Brain microvascular endothelial cell (primary cell): ENCODE measurements around the gene MYL5.
A peak's percentile ranks its signal among the peaks of the same experiment; 100 is the strongest.

ENCODE experiments used
- DNase-seq: peaks from one replicate; pipeline ENCODE4 v3.0.0-alpha.2; 2020
- H3K27ac ChIP-seq: fragments of 250-450 bp; sonication (Bioruptor Pico); 2 replicates; pipeline ENCODE4 v1.5.1; 2020; ENCODE audit warnings: mild to moderate bottlenecking, moderate library complexity
- H3K27me3 ChIP-seq: fragments of 250-450 bp; sonication (Bioruptor Pico); replicated peaks from 2 replicates; pipeline ENCODE4 v1.5.1; 2020; ENCODE audit warnings: mild to moderate bottlenecking
- H3K36me3 ChIP-seq: fragments of 250-450 bp; sonication (Bioruptor Pico); replicated peaks from 2 replicates; pipeline ENCODE4 v1.5.1; 2020; ENCODE audit warnings: mild to moderate bottlenecking
- H3K4me3 ChIP-seq: 2 replicates; pipeline ENCODE4 v1.5.1; 2011; ENCODE audit warnings: low read depth, mild to moderate bottlenecking, control low read depth, low read length, moderate library complexity
- CTCF ChIP-seq: IDR thresholded peaks from 2 replicates; pipeline ENCODE4 v1.5.1; 2011; ENCODE audit warnings: low read depth, mild to moderate bottlenecking, moderate library complexity, low read length, control low read depth, inconsistent platforms; ENCODE audit errors: missing control alignments
- in situ Hi-C: cut with HindIII; loops from 2 replicates; pipeline ENCODE4 v1.10.0; 2017; ENCODE audit warnings: low sequenced_read_pairs, low pct_ligation_motif_present

The MYL5 gene

GRCh38 chr4:680928-681645, 6.7 kb downstream of the MYL5 start:
- Histone ChIP-seq H3K4me3 (peak overlapping the region; percentile 42), H3K27ac (no peak overlapping the region), H3K27me3 (no peaks in the 10 kb centered on the region), H3K36me3 (no peaks in the 10 kb centered on the region)
- no peak for DNase-seq
- TF ChIP-seq CTCF: no peak
- in situ Hi-C loops: no loop called here

- no peak for DNase-seq
- in situ Hi-C loops: no loop called here
- Histone ChIP-seq H3K27me3 (no peaks in the 10 kb centered on the region), H3K4me3 (no peak overlapping the region), H3K36me3 (no peaks in the 10 kb centered on the region), H3K27ac (no peak overlapping the region)
- no peak for TF ChIP-seq CTCF
These were observed 7.6 kb downstream of the MYL5 start for GRCh38 chr4:681736-682451.

GRCh38 chr4:682490-683172, 8.3 kb downstream of the MYL5 start:
- no peaks in the 10 kb centered on the region for H3K27me3 ChIP-seq
- no peak overlapping the region for H3K4me3 ChIP-seq
- H3K36me3 ChIP-seq: no peaks in the 10 kb centered on the region
- in situ Hi-C loops: no loop called here
- DNase-seq: no peak
- H3K27ac ChIP-seq: no peak overlapping the region
- TF ChIP-seq CTCF: no peak

GRCh38 chr4:683247-683897, 9.0 kb downstream of the MYL5 start:
- in situ Hi-C loops: no loop called here
- no peaks in the 10 kb centered on the region for H3K36me3 ChIP-seq
- no peak overlapping the region for H3K4me3 ChIP-seq
- H3K27ac ChIP-seq: no peak overlapping the region
- TF ChIP-seq CTCF: no peak
- H3K27me3 ChIP-seq: no peaks in the 10 kb centered on the region
- DNase-seq: no peak

GRCh38 chr4:683982-684622, 9.8 kb downstream of the MYL5 start:
- Histone ChIP-seq H3K36me3 (no peaks in the 10 kb centered on the region), H3K27ac (no peak overlapping the region), H3K27me3 (no peaks in the 10 kb centered on the region), H3K4me3 (no peak overlapping the region)
- in situ Hi-C loops: no loop called here
- peak; percentile 91 for TF ChIP-seq CTCF
- DNase-seq: peak; percentile 47
